AG04450 (cell line): ENCODE data around the gene HOXA11. TPM values are rescaled to one million over a fixed set of nuclear protein-coding genes. Genes with fewer than 3 reads are reported as not detected.

Experiments
- CTCF ChIA-PET: fragments of 300-600, 350-600 bp; formaldehyde crosslinking; extraction: SDS; loops from one replicate; lab custom pipeline; 2022; ENCODE audit warnings: antibody characterized with exemption, inconsistent platforms; lab: Charles Lee
- POLR2A ChIA-PET: fragments of 350-600 bp; formaldehyde crosslinking; extraction: SDS; loops from one replicate; lab custom pipeline; 2021; ENCODE audit warnings: antibody characterized with exemption, inconsistent platforms; lab: Yijun Ruan, JAX
- DNase-seq: peaks from one replicate; pipeline ENCODE4 v3.0.0-alpha.2; 2011; ENCODE audit warnings: low read depth, low spot score
- H3K27ac ChIP-seq: one replicate; pipeline ENCODE4 v1.5.1; 2012; ENCODE audit warnings: low read depth, low read length, control low read depth
- H3K27me3 ChIP-seq: one replicate; pipeline ENCODE4 v1.6.0; 2012; ENCODE audit warnings: low read length; ENCODE audit not compliant: control insufficient read depth, insufficient read depth
- H3K4me3 ChIP-seq: 2 replicates; pipeline ENCODE4 v1.5.1; 2011; ENCODE audit warnings: mild to moderate bottlenecking, low read depth, low read length, control low read depth
- H3K9me3 ChIP-seq: 2 replicates; pipeline ENCODE4 v1.5.1; 2012; ENCODE audit warnings: low read length; ENCODE audit not compliant: control insufficient read depth, insufficient read depth
- CTCF ChIP-seq: IDR thresholded peaks from 2 replicates; pipeline ENCODE4 v1.5.1; 2011; ENCODE audit warnings: low read depth, low read length, control low read depth, inconsistent platforms
- polyA plus RNA-seq: library from polyadenylated mRNA; depleted of rRNA; stranded (reverse); fragments of >200 nt; gene quantifications from 2 replicates; pipeline ENCODE4 v1.2.3, GENCODE V29; 2011

Gene HOXA11
- polyA plus RNA-seq, 1 experiment, result 0.04 TPM

GRCh38 chr7:27193335-27194001 lies 8.4 kb upstream of the HOXA11 start:
- no peak for TF ChIP-seq CTCF
- Histone ChIP-seq H3K27me3 (peaks cover 88% of the 10 kb centered on the region), H3K4me3 (no peak overlapping the region), H3K9me3 (peaks cover 11% of the 10 kb centered on the region; the same call in 1 of the 2 replicates), H3K27ac (no peak overlapping the region)
- ChIA-PET POLR2A (interaction anchor here (0.7 kb wide), 1 partner anchor 10 kb away, joined by 4 read pairs; no protein-coding TSS in a partner anchor), CTCF (interaction anchor here (0.8 to 3.2 kb wide), 3 partner anchors 14 to 906 kb away, joined by 3 to 41 read pairs (median 3); no protein-coding TSS in a partner anchor)
- no peak for DNase-seq

- no peak overlapping the region for H3K27ac ChIP-seq
- ChIA-PET POLR2A (interaction anchor here (0.6 kb wide), 1 partner anchor 907 kb away, joined by 3 read pairs; no protein-coding TSS in a partner anchor), CTCF (interaction anchor here (0.8 to 1.0 kb wide), 2 partner anchors 14 to 907 kb away, joined by 3 read pairs; no protein-coding TSS in a partner anchor)
- peaks cover 15% of the 10 kb centered on the region; the same call in 1 of the 2 replicates for H3K9me3 ChIP-seq
- peaks cover 88% of the 10 kb centered on the region for H3K27me3 ChIP-seq
- no peak for TF ChIP-seq CTCF
- no peak for DNase-seq
- no peak overlapping the region for H3K4me3 ChIP-seq
These were observed 7.7 kb upstream of the HOXA11 start for GRCh38 chr7:27192546-27193334.

GRCh38 chr7:27191833-27192545 lies 7.0 kb upstream of the HOXA11 start:
- H3K27ac ChIP-seq, result no peak overlapping the region
- peaks cover 15% of the 10 kb centered on the region; the same call in 1 of the 2 replicates for H3K9me3 ChIP-seq
- H3K27me3 ChIP-seq, result peaks cover 88% of the 10 kb centered on the region
- CTCF ChIA-PET, result interaction anchor here (1.0 kb wide), 1 partner anchor 907 kb away, joined by 3 read pairs; no protein-coding TSS in a partner anchor
- POLR2A ChIA-PET, result interaction anchor here (0.6 kb wide), 1 partner anchor 908 kb away, joined by 3 read pairs; no protein-coding TSS in a partner anchor
- no peak for TF ChIP-seq CTCF
- no peak overlapping the region for H3K4me3 ChIP-seq
- DNase-seq, result no peak

- no peak for TF ChIP-seq CTCF
- H3K9me3 ChIP-seq, result peaks cover 15% of the 10 kb centered on the region; the same call in 1 of the 2 replicates
- H3K27ac ChIP-seq, result no peak overlapping the region
- ChIA-PET CTCF (interaction anchor here (2.3 kb wide), 1 partner anchor 12 kb away, joined by 16 read pairs; no protein-coding TSS in a partner anchor), POLR2A (no interaction called here)
- DNase-seq, result no peak
- peaks cover 91% of the 10 kb centered on the region for H3K27me3 ChIP-seq
- H3K4me3 ChIP-seq, result no peak overlapping the region
These were observed 6.2 kb upstream of the HOXA11 start for GRCh38 chr7:27191161-27191731.
